IPS DF 6.9 (cell line): ENCODE results near the gene SLC4A2.
A peak's percentile ranks its signal among the peaks of the same experiment; 100 is the strongest.

Experiments used
- DNase-seq: peaks from one replicate; pipeline ENCODE4 v3.0.0-alpha.2; 2013; ENCODE audit warnings: low read depth, low spot score
- H3K27ac ChIP-seq: one replicate; pipeline ENCODE4 v1.5.1; 2013; ENCODE audit warnings: low read length, control low read depth
- H3K27me3 ChIP-seq: 2 replicates; pipeline ENCODE4 v1.6.1; 2013; ENCODE audit warnings: mild to moderate bottlenecking, low read length; ENCODE audit not compliant: control insufficient read depth, insufficient read depth
- H3K36me3 ChIP-seq: 2 replicates; pipeline ENCODE4 v1.6.1; 2013; ENCODE audit warnings: low read length; ENCODE audit not compliant: control insufficient read depth, insufficient read depth
- H3K4me1 ChIP-seq: 2 replicates; pipeline ENCODE4 v1.6.1; 2013; ENCODE audit warnings: low read length; ENCODE audit not compliant: control insufficient read depth, insufficient read depth
- H3K4me3 ChIP-seq: 2 replicates; pipeline ENCODE4 v1.5.1; 2013; ENCODE audit warnings: mild to moderate bottlenecking, low read length
- H3K9me3 ChIP-seq: 2 replicates; pipeline ENCODE4 v1.6.1; 2013; ENCODE audit warnings: low read length, inconsistent platforms; ENCODE audit not compliant: control insufficient read depth, insufficient read depth
- WGBS: extraction: QIAGEN DNeasy Blood & Tissue Kit; methylation state at CpG from one replicate; pipeline ENCODE4 v1.1.7; 2013; ENCODE audit warnings: mixed read lengths, missing lambda C conversion rate; ENCODE audit not compliant: insufficient read length, insufficient coverage; 5-methylcytosine and 5-hydroxymethylcytosine counted together

The SLC4A2 gene

DNA sequence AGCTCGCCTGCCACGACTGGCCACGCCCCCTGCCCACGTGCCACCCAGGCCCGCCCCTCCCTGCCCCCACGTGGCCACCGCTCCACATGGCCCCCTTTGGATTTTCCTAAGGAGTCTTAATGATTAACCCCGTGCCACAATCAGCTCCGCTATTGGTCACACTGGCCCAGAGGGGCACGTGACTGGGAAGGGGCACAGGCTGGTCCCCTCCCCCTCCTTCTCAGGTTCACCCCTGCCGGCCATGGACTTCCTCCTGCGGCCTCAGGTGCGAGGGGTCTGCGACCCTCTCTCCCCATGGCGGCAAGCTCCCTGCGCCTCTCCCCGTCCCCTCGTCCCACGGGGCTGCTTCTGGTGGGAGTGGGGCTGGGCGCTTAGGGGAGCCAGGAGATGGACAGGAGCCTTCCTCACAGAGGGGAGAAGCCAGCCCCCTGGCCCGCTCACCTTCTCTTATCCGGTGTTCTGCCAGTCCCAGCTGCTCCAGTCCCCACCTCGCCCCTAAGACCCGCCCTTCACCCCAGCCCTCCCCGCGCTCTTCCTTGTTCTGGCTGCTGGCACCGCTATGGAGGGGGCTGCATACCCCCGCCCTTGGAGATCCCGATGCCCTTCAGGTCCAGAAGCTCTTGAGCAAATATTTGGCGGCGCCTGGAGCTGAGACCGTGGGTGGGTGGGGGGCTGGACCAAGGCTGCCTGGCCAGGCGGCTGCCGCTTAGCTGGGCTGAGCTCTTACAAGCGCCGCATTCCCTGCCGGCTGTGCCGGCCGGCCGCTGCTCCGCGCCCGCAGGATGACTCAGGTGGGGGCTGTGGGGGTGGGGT, 3.2 kb downstream of the SLC4A2 start:
- H3K4me1 ChIP-seq: peaks cover 16% of the 10 kb centered on the region
- H3K9me3 ChIP-seq: no peaks in the 10 kb centered on the region
- no CpG with 5 or more reads among the region's 43 CpGs for WGBS
- no peak overlapping the region for H3K27ac ChIP-seq
- DNase-seq: no peak
- H3K36me3 ChIP-seq: peaks cover 16% of the 10 kb centered on the region; the same call in 1 of the 2 replicates
- H3K4me3 ChIP-seq: peak overlapping the region; percentile 57; the same call in 1 of the 2 replicates
- no peaks in the 10 kb centered on the region for H3K27me3 ChIP-seq

DNA sequence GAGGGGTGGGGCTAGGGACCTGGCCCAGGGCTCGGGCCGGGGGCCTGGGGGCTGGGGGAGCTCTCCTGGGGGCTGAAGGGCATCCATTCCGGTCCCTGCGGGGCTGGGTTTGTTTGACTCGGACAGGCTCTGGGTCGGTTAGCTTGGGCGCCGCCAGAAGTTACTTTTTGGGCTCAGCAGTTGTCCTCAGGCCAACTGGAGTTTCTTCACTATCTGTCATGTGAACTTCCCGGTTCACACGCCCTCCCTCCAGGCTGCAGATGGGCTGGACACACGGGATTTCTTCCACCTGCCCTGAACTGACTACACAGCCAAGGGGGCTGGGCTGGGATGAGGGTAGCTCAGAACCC, 3.8 kb downstream of the SLC4A2 start:
- no CpG with 5 or more reads among the region's 11 CpGs for WGBS
- Histone ChIP-seq H3K9me3 (no peaks in the 10 kb centered on the region), H3K36me3 (peaks cover 16% of the 10 kb centered on the region; the same call in 1 of the 2 replicates), H3K4me1 (peaks cover 18% of the 10 kb centered on the region), H3K27ac (no peak overlapping the region), H3K27me3 (no peaks in the 10 kb centered on the region), H3K4me3 (peak overlapping the region; percentile 23; the same call in 1 of the 2 replicates)
- DNase-seq: no peak

- H3K4me1 ChIP-seq: peaks cover 18% of the 10 kb centered on the region
- no peak overlapping the region for H3K4me3 ChIP-seq
- H3K36me3 ChIP-seq: peaks cover 19% of the 10 kb centered on the region; the same call in 1 of the 2 replicates
- H3K27ac ChIP-seq: no peak overlapping the region
- no CpG with 5 or more reads among the region's 18 CpGs for WGBS
- no peaks in the 10 kb centered on the region for H3K9me3 ChIP-seq
- DNase-seq: no peak
- no peaks in the 10 kb centered on the region for H3K27me3 ChIP-seq
These were observed 5.1 kb downstream of the SLC4A2 start for GRCh38 chr7:151064454-151064853.

- Histone ChIP-seq H3K36me3 (peaks cover 22% of the 10 kb centered on the region), H3K4me1 (peaks cover 18% of the 10 kb centered on the region), H3K27ac (no peak overlapping the region), H3K27me3 (no peaks in the 10 kb centered on the region), H3K9me3 (no peaks in the 10 kb centered on the region), H3K4me3 (no peak overlapping the region)
- no CpG with 5 or more reads among the region's 6 CpGs for WGBS
- DNase-seq: no peak
These were observed 5.6 kb downstream of the SLC4A2 start for GRCh38 chr7:151064993-151065392.

GRCh38 chr7:151065516-151065915, 6.1 kb downstream of the SLC4A2 start:
- WGBS: no CpG with 5 or more reads among the region's 14 CpGs
- peaks cover 28% of the 10 kb centered on the region for H3K36me3 ChIP-seq

DNA sequence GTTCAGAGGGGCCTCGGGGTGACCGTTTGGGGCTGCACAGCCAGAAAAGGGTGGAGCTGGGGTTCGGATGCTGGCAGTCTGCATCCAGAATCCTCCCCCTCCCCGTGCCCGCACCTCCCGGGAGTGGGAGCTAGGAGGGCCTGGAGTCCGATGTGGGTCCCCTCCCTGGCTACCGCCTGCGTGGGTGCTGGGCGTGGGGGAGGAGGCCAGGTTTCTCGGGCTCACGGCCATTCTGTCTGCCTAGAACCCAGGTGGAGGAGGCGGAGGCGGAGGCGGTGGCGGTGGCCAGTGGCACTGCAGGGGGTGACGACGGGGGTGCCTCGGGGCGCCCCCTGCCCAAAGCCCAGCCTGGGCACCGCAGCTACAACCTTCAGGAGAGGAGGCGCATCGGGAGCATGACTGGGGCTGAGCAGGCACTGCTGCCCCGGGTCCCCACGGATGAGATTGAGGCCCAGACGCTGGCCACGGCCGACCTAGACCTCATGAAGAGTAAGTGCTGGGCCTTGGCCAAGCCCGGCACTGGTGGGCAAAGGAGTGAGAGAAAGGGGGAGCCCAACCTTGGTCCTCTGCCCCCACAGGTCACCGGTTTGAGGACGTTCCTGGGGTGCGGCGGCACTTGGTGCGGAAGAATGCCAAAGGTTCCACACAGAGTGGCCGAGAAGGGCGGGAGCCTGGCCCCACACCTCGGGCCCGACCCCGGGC, 7.0 kb downstream of the SLC4A2 start:
- DNase-seq: no peak
- Histone ChIP-seq H3K4me3 (no peak overlapping the region), H3K4me1 (peaks cover 8% of the 10 kb centered on the region; the same call in 1 of the 2 replicates), H3K27ac (no peak overlapping the region), H3K36me3 (peaks cover 36% of the 10 kb centered on the region), H3K9me3 (no peaks in the 10 kb centered on the region), H3K27me3 (no peaks in the 10 kb centered on the region)
- WGBS: no CpG with 5 or more reads among the region's 39 CpGs

More at GRCh38 chr7:151065516-151065915, 6.1 kb downstream of the SLC4A2 start:
- no peak for DNase-seq
- peaks cover 17% of the 10 kb centered on the region for H3K4me1 ChIP-seq
- H3K27ac ChIP-seq: no peak overlapping the region
- no peaks in the 10 kb centered on the region for H3K9me3 ChIP-seq
- no peaks in the 10 kb centered on the region for H3K27me3 ChIP-seq
- H3K4me3 ChIP-seq: no peak overlapping the region

DNA sequence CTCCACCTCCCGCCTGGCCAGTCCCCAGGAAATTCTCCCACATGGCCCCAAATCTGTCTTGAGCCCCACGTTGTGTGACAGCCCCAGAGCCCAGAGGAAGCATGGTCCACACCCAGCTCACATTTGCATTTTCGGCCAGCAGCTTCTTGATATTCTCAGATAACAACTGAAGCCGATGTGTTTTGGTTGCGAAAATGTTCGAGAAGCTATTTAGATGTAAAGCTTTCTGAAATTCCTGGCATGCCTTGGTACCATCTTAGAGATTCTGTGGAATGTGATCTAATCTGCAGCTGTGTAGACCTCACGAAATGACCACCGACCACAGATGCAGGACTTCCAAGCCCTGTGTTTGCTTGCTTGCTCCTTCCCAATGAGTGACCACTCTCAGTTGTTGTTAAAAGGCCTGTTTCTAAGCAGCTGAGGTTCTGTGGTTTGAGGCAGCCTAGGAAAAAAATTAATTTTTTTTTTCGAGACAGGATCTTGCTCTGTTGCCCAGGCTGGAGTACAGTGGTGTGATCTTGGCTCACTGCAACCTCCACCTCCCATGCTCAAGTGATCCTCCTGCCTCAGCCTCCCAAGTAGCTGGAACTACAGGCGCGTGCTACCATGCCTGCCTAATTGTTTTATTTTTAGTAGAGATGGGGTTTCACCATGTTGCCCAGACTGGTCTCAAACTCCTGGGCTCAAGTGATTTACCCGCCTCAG, 8.8 kb downstream of the SLC4A2 start:
- no peaks in the 10 kb centered on the region for H3K27me3 ChIP-seq
- DNase-seq: no peak
- 0 out of 2 replicates have a peak, but pooled peaks cover 5% of the 10 kb centered on the region for H3K4me1 ChIP-seq
- H3K4me3 ChIP-seq: no peak overlapping the region
- H3K36me3 ChIP-seq: peaks cover 41% of the 10 kb centered on the region
- no peak overlapping the region for H3K27ac ChIP-seq
- no CpG with 5 or more reads among the region's 12 CpGs for WGBS
- no peaks in the 10 kb centered on the region for H3K9me3 ChIP-seq

DNA sequence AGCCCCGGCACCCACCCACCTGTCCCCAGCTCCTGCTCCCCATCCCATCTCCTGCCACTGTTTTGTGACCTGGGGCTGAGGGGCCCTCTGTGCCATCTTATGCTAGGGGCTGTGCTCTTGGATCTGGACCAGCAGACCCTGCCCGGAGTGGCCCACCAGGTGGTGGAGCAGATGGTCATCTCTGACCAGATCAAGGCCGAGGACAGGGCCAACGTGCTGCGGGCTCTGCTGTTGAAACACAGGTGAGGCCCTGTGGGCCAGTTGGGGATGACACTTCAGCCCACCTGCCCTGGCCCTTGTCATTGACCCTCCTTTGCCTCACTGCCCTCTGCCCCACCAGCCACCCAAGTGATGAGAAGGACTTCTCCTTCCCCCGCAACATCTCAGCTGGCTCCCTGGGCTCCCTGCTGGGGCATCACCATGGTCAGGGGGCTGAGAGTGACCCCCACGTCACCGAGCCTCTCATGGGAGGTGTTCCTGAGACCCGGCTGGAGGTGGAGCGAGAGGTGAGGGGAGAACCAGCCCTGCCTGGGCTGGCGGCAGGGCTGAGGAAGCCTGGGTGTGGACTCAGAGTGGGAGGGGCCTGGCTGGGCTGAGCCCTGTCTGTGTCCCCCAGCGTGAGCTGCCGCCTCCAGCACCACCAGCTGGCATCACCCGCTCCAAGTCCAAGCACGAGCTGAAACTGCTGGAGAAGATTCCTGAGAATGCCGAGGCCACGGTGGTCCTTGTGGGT, 10.6 kb downstream of the SLC4A2 start:
- H3K27ac ChIP-seq: no peak overlapping the region
- no peak for DNase-seq
- no peaks in the 10 kb centered on the region for H3K27me3 ChIP-seq
- peaks cover 47% of the 10 kb centered on the region for H3K36me3 ChIP-seq
- H3K4me3 ChIP-seq: no peak overlapping the region
- WGBS: no CpG with 5 or more reads among the region's 17 CpGs
- 0 out of 2 replicates have a peak, but pooled peaks cover 5% of the 10 kb centered on the region for H3K4me1 ChIP-seq
- no peaks in the 10 kb centered on the region for H3K9me3 ChIP-seq

GRCh38 chr7:151070574-151070960, 11.2 kb downstream of the SLC4A2 start:
- 0 out of 2 replicates have a peak, but pooled peaks cover 5% of the 10 kb centered on the region for H3K4me1 ChIP-seq
- no peaks in the 10 kb centered on the region for H3K9me3 ChIP-seq
- no CpG with 5 or more reads among the region's 15 CpGs for WGBS
- no peak for DNase-seq
- no peak overlapping the region for H3K4me3 ChIP-seq
- H3K36me3 ChIP-seq: peaks cover 46% of the 10 kb centered on the region
- H3K27me3 ChIP-seq: no peaks in the 10 kb centered on the region
- no peak overlapping the region for H3K27ac ChIP-seq
